GM21825 (cell line): ENCODE data around the gene STEAP1B.
A peak's percentile ranks its signal among the peaks of the same experiment; 100 is the strongest.

Source experiments
- ATAC-seq: cut with Tn5 transposase; IDR thresholded peaks from one replicate; pipeline ENCODE4 v1.9.1; 2021; ENCODE audit warnings: mild to moderate bottlenecking, moderate library complexity; ENCODE audit not compliant: unreplicated experiment

STEAP1B gene

GRCh38 chr7:22406715-22407114 lies 93.3 kb downstream of the STEAP1B start:
- ATAC-seq, result no peak

- ATAC-seq, result no peak
These were observed 95.5 kb downstream of the STEAP1B start for GRCh38 chr7:22404421-22405023.

DNA sequence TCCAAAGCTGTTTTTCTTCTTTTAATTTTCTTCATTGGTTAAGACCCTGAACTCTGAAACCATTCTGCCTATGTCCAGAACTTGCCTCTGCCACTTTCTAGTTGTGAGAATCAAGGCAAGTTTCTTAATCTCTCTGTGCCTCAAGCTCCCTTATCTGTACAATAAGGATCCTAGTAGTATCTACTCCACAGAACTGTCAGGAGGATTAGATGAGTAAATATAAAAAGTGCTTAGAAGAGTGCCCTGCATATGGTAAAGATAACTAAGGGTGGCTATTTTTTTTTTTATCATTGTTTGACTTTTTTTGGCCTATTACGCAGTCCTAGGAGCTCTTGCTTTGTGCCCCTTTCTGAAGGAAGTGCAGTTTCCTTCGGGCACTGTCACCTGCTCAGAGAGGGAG lies 96.6 kb downstream of the STEAP1B start:
- no peak for ATAC-seq

GRCh38 chr7:22402250-22402649 lies 97.7 kb downstream of the STEAP1B start:
- peak; percentile 49 for ATAC-seq

- no peak for ATAC-seq
These were observed 98.9 kb downstream of the STEAP1B start for GRCh38 chr7:22400936-22401553.

GRCh38 chr7:22400150-22400814 lies 99.7 kb downstream of the STEAP1B start:
- ATAC-seq, result no peak

DNA sequence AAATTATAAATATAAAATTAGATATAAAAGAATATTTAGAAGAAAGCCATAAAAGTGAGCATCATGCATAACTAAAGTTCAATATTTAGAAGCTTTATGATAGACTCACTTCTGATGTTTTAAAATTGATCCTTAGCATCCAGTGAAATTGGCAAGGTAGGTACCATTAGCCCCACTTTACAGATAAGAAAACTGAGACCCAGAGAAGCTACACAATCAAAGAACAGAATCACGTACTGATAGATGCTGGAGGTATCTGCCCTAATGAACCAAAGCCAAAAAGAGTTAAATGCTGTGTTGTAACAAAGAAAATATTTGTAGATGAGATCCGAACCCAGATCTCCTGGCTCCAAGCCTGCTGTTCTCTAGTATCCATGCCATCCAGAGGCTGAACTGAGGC lies 100.4 kb downstream of the STEAP1B start:
- no peak for ATAC-seq

GRCh38 chr7:22399091-22399490 lies 100.9 kb downstream of the STEAP1B start:
- no peak for ATAC-seq

DNA sequence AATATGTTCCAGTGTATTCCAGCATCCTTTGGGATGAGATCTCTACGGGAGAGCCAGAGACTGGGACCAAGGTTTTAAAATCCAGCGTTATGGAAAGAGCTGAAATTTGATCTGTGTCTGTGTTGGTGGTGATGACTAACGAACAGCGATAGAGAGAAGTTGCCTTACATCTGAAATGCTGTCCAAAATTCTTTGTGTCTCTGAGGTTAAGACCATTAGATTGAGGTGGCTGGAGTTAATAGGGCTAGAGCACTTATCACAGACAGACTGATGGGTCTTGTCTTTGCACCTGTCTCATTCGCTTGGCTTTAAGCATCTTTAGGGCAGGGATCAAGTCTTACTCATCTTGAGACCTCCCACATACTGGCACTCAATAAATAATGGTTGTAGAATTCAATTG lies 102.0 kb downstream of the STEAP1B start:
- no peak for ATAC-seq

DNA sequence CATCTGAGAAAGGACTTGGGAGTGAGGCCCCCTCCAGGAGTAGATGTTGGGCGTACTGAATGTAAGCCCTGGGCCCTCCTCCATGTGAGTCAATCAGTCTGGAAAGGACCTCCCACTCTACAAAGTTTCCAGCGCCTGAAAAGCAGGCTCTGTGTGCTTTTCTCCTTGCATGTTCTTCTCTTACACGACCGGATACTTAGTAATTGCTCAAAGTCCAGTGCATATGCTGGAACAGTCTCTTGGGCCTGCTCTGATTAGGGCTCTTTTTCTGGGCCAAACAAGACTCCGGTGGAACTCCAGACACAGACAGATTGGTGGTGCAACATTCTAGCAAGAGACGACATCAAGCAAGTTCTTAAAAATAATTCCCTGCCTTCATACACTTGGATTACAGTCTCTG lies 104.8 kb downstream of the STEAP1B start:
- no peak for ATAC-seq

DNA sequence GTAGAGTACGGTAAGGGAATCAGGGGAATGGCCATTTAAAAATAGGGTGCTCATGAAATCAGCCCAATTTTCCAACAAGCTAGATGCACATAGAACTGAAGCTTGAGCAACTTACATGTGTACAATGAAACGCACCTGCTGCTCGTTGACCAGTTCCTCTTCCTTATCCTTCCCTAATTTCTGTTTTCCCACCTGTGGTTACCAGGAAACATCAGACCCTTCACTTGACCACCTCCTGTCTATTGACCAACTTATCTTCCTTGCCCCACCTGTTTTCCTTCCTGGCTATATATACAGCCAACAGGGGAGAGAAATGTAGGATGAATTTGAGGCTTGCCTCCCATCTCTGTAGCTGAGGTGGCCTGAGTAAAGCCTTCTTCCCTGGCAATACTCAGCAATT lies 105.2 kb downstream of the STEAP1B start:
- ATAC-seq, result no peak

DNA sequence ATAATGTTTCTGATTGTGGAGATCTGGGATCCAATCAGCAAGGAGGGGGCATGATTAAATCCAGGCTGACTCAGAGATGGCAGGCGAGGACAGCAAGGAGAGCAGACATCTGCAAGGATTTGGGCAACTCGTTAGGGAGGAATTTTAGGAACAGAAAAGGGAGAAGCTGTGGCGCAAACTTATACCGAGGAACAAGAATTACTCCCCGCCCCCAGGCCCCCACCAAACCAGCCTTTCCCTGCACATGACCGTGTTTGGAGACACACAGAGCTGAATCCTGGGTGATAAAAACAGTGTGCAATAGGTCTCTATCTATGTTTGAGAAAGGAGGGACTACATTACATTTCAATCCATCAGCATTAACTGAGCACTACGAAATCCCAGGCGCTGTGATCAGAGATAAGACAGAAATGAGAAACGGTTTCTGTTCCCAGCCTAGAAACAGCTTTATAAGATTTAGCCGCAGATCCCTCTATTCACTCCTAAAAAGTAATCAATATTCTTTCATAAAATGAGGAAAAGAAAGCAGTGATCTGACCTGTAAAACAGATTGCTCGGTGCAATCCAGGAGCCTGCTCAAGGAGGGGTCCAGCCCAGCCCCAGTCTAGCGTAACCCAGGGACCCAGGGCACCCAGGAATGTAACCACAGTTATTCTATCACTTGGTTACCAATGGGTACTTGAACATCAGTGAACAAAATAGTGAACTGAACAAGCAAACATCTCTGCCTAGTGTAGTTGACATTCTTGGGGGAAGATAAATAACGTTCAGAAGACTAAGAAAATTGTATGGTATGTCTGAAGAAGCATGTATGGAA lies 105.9 kb downstream of the STEAP1B start:
- no peak for ATAC-seq

- no peak for ATAC-seq
These were observed 109.5 kb downstream of the STEAP1B start for GRCh38 chr7:22390516-22390915.

DNA sequence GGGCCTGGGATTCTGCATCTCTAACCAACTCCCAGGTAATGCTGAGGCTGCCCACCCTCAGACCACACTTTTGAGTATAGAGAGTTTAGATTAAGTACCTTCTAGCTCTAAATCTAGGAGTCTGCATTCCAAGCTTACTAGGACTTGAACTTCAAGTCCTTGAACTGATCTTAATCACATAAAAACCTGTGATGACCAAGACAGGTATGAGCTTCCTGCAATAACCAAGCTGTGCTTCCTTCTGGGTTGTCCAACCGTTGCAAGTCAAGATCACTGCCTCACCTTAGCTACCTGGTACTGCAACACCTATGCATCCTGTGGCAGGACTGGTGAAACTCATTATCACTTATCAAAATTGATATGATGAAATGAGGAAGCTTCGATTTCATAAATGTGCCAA lies 110.1 kb downstream of the STEAP1B start:
- no peak for ATAC-seq

GRCh38 chr7:22387583-22387982 lies 112.4 kb downstream of the STEAP1B start:
- no peak for ATAC-seq

GRCh38 chr7:22386865-22387264 lies 113.1 kb downstream of the STEAP1B start:
- ATAC-seq, result peak; percentile 53

GRCh38 chr7:22386206-22386858 lies 113.7 kb downstream of the STEAP1B start:
- ATAC-seq, result peak; percentile 68

DNA sequence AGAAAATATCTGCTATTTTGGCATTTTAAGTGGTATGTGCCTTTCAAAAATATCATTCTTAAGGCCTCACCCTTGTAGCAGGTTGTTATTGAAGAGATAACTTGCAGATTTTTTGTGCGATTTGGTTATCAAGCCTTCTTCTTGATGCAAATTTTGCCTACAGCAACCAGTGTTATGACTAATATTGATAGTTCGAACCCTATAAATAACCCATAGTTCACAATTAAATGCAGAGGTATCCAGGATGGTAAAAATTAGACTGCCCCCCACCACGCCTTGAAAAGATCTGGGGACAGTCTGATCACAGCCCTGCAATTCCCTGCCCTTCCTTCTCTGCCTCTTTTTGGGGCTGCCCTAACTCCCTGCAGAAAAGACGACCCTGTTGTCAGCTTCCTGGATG lies 114.7 kb downstream of the STEAP1B start:
- no peak for ATAC-seq

GRCh38 chr7:22380333-22380732 lies 119.7 kb downstream of the STEAP1B start:
- ATAC-seq, result no peak

- ATAC-seq, result no peak
These were observed 121.6 kb downstream of the STEAP1B start for GRCh38 chr7:22378199-22378980.
